Osteocyte (in vitro differentiated cells): Measurements from ENCODE around the gene DOCK2. TPM values are rescaled to one million over a fixed set of nuclear protein-coding genes. Genes with fewer than 3 reads are reported as not detected.

Experiments used
- DNase-seq: peaks from one replicate; pipeline ENCODE4 v3.0.0; 2021; ENCODE audit warnings: mixed read lengths; ENCODE audit not compliant: unreplicated experiment; ENCODE audit errors: extremely low spot score
- H3K27ac Mint-ChIP-seq: one replicate; pipeline ENCODE4 v1.8.0; 2021; ENCODE audit warnings: mild to moderate bottlenecking, mixed read lengths; ENCODE audit not compliant: unreplicated experiment
- H3K27me3 Mint-ChIP-seq: one replicate; pipeline ENCODE4 v1.8.0; 2021; ENCODE audit warnings: mixed read lengths; ENCODE audit not compliant: unreplicated experiment
- H3K36me3 Mint-ChIP-seq: one replicate; pipeline ENCODE4 v1.8.0; 2021; ENCODE audit warnings: mixed read lengths; ENCODE audit not compliant: unreplicated experiment
- H3K4me1 Mint-ChIP-seq: one replicate; pipeline ENCODE4 v1.8.0; 2021; ENCODE audit warnings: mixed read lengths; ENCODE audit not compliant: unreplicated experiment
- H3K4me3 Mint-ChIP-seq: one replicate; pipeline ENCODE4 v1.8.0; 2021; ENCODE audit warnings: mild to moderate bottlenecking, moderate library complexity, mixed read lengths; ENCODE audit not compliant: unreplicated experiment
- H3K9me3 Mint-ChIP-seq: one replicate; pipeline ENCODE4 v1.8.0; 2021; ENCODE audit warnings: mixed read lengths; ENCODE audit not compliant: unreplicated experiment
- total RNA-seq: library from RNA; stranded (reverse); gene quantifications from 2 replicates; pipeline ENCODE4 v1.2.1, GENCODE V29; 2021
- TF ChIP-seq, protein P1 (sequence below): fragments of 200-600 bp; sonication (generic); IDR thresholded peaks from 2 replicates; pipeline ENCODE4 v1.5.0; 2021; ENCODE audit warnings: antibody characterized with exemption, mild to moderate bottlenecking, moderate library complexity

DOCK2 gene
- total RNA-seq, 1 donor from 2014 or later = 11.6 TPM

DNA sequence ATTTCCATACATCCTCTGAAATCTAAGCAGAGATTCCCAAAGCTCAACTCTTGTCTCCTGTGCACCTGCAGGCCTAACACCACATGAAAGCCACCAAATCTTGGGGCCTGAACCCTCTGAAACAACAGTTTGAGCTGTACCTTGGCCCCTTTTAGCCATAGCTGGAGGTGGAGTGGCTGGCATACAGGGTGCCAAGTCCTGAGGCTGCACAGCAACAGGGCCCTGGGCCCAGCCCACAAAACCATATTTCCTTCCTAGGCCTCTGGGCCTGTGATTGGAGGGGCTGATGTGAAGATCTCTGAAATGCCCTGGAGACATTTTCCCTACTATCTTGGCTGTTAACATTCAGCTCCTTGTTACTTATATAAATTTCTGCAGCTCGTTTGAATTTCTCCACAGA, 26.5 kb downstream of the DOCK2 start:
- H3K36me3 Mint-ChIP-seq = peaks cover 3% of the 10 kb centered on the region
- no peaks in the 10 kb centered on the region for H3K27me3 Mint-ChIP-seq
- no peak overlapping the region for H3K4me3 Mint-ChIP-seq
- no peak overlapping the region for H3K27ac Mint-ChIP-seq
- H3K9me3 Mint-ChIP-seq = peaks cover 15% of the 10 kb centered on the region
- no peak for DNase-seq
- H3K4me1 Mint-ChIP-seq = peaks cover 7% of the 10 kb centered on the region
- TF ChIP-seq, protein P1, sequence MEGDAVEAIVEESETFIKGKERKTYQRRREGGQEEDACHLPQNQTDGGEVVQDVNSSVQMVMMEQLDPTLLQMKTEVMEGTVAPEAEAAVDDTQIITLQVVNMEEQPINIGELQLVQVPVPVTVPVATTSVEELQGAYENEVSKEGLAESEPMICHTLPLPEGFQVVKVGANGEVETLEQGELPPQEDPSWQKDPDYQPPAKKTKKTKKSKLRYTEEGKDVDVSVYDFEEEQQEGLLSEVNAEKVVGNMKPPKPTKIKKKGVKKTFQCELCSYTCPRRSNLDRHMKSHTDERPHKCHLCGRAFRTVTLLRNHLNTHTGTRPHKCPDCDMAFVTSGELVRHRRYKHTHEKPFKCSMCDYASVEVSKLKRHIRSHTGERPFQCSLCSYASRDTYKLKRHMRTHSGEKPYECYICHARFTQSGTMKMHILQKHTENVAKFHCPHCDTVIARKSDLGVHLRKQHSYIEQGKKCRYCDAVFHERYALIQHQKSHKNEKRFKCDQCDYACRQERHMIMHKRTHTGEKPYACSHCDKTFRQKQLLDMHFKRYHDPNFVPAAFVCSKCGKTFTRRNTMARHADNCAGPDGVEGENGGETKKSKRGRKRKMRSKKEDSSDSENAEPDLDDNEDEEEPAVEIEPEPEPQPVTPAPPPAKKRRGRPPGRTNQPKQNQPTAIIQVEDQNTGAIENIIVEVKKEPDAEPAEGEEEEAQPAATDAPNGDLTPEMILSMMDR = no peak

DNA sequence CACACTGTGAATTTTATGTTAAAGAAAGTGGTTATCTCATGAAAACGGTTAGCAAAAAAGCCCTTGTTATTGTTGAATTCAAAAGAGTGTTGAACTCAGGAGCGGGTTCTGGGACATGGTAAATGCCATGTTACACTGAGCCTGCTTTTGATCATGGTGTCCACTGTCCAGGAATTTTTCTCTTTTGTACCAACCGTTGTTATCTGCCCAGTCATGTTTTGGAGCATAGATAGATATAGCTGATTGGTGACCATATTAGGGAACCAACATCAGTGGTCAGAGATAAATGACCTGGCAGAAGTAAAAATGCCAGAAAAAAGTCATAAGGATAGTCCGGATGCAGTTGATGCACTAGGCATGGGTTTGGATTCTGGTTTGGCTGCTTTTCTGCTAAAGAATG, 29.3 kb downstream of the DOCK2 start:
- H3K4me1 Mint-ChIP-seq = peaks cover 28% of the 10 kb centered on the region
- no peak for DNase-seq
- no peak overlapping the region for H3K4me3 Mint-ChIP-seq
- no peak overlapping the region for H3K27ac Mint-ChIP-seq
- H3K9me3 Mint-ChIP-seq = peaks cover 15% of the 10 kb centered on the region
- H3K27me3 Mint-ChIP-seq = no peaks in the 10 kb centered on the region
- peaks cover 3% of the 10 kb centered on the region for H3K36me3 Mint-ChIP-seq
- TF ChIP-seq, protein P1 = no peak

DNA sequence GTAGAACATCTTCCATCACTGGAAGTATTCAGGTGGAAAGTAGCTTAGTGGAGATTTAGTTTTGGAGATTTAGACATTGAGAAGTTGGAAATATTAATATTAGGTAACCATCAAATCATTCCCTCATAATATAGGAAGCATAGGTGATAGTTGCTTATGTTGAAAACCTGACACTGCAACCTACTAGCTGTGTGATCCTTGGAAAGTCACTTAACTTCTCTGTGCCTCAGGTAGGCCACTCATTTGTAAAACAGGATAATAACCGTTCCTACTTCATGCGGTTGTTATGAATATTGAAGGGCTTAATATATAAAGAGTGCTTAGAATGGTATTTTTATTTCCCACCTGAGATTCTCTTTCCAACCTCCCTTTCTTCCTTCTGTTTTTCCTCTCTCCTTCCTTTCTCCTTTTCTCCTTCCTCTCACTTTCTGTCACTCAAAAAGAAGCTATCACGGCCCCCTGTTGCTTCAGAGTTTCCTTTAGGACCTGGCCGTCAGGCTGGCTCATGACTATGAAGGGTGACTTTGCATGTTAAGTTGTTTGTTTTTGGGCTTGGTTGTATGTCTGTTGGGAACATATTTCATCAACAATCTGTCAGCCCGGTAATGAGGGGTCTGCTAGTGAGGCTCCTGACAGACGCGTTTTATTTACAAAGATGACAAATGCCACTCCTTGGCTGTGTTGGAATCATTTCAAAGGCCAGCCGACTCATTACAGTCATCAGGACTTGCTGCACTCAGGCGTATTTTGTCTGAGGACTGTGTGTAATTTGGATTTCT, 31.0 kb downstream of the DOCK2 start:
- peaks cover 28% of the 10 kb centered on the region for H3K4me1 Mint-ChIP-seq
- no peak for DNase-seq
- TF ChIP-seq, protein P1 = no peak
- no peaks in the 10 kb centered on the region for H3K27me3 Mint-ChIP-seq
- H3K36me3 Mint-ChIP-seq = peaks cover 3% of the 10 kb centered on the region
- peak overlapping the region; percentile 92 for H3K27ac Mint-ChIP-seq
- no peak overlapping the region for H3K4me3 Mint-ChIP-seq
- H3K9me3 Mint-ChIP-seq = peaks cover 10% of the 10 kb centered on the region

DNA sequence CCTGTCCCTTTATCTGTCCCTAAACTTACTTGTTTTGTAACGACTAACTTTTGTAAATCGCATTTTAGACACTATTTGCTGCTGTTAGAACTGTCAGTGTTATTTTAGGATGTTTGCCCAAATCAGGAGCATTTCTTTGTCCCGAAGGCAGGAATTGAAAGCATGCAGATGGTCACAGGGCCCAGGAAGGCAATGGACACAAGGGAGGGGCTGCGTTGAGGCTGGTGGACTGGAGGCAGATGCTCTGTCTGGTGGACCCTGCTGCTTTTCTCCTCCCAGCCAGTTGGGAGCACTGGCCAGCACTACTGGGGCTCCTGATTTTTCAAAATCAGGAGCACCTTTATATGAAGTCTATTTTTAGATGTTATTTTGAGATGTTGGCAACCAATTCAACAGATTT, 31.7 kb downstream of the DOCK2 start:
- H3K9me3 Mint-ChIP-seq = peaks cover 8% of the 10 kb centered on the region
- peaks cover 2% of the 10 kb centered on the region for H3K36me3 Mint-ChIP-seq
- H3K4me1 Mint-ChIP-seq = peaks cover 28% of the 10 kb centered on the region
- H3K4me3 Mint-ChIP-seq = peak overlapping the region; percentile 30
- TF ChIP-seq, protein P1 = peak; percentile 31
- H3K27me3 Mint-ChIP-seq = no peaks in the 10 kb centered on the region
- no peak for DNase-seq
- peak overlapping the region; percentile 92 for H3K27ac Mint-ChIP-seq

DNA sequence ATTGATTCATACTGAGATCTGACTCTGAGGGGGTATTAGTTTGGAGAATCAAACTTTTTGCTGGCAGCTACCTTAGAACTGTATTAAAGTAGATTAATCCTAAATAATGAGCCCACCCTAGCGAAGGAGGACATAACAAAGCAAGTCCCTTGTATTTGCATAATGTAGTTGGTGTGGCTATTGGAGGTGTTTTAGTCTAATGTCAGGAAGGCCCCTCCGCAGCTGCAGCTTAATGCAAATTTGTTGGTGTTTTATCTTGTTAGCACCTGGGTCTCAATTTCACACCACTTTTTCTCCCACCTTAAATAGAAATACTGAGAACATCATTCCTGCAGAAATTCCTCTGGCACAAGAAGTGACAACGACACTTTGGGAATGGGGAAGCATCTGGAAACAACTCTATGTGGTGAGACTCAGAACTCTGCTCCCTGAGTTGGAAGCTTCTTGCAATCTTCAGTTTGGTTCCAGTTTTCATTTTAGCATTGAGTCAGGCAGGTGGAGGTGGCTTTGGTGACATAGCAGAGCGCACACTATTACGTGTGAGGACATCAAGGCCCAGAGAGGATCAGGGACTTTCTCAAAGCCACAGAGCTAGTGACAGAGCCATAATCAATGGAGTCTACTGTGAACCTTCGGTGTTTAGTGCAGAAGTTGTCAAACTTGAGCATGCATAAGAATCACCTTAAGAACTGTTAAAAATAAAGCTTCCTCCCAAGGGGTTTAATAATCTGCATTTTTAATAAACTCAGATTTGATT, 33.9 kb downstream of the DOCK2 start:
- Mint-ChIP-seq H3K4me1 (peaks cover 28% of the 10 kb centered on the region), H3K27ac (no peak overlapping the region), H3K27me3 (no peaks in the 10 kb centered on the region), H3K9me3 (no peaks in the 10 kb centered on the region), H3K4me3 (no peak overlapping the region), H3K36me3 (no peaks in the 10 kb centered on the region)
- TF ChIP-seq, protein P1 = no peak
- no peak for DNase-seq
